K562 (cell line): Measurements from ENCODE around the gene FAM83F. TPM values are rescaled to one million over a fixed set of nuclear protein-coding genes. Genes with fewer than 3 reads are reported as not detected.

ENCODE experiments used
- ATAC-seq: fragments of 200-7000 bp; cut with Tn5 transposase; 3 replicates; pipeline ENCODE4 v1.9.1; 2020; ENCODE audit warnings: moderate library complexity
- BruUV-seq: library from RNA; stranded (reverse); fragments of 400-500 nt; replicated peaks from 2 replicates; lab custom pipeline; 2021; lab: Mats Ljungman, UMichigan
- CTCF ChIA-PET: fragments of 300-600 bp; formaldehyde crosslinking; extraction: SDS; loops from one replicate; lab custom pipeline; 2021; ENCODE audit warnings: low intra/inter-chr PET ratio; lab: Yijun Ruan, JAX
- POLR2A ChIA-PET: fragments of 300-600, 350-650 bp; sonication (Branson Sonifier 250); formaldehyde crosslinking; extraction: SDS; loops from one replicate; lab custom pipeline; 2021; ENCODE audit warnings: antibody characterized with exemption, inconsistent platforms; lab: Yijun Ruan, JAX
- DNase-seq, 4 experiments: peaks; one replicate each; pipeline versions ENCODE4 v3.0.0 to v3.0.0-alpha.2; 2011 to 2018; ENCODE audit warnings: low spot score in 3 of 4, mixed read lengths in 3 of 4; ENCODE audit errors: extremely low read depth in 1 of 4
- FAIRE-seq: peaks from 2 replicates; lab custom pipeline; 2011; peaks lifted over from hg19 to GRCh38; lab: Jason Lieb, UNC
- H2AFZ ChIP-seq: 2 replicates; pipeline ENCODE4 v1.6.0; 2011; ENCODE audit warnings: low read depth, low read length, control low read depth, inconsistent platforms
- H3K27ac ChIP-seq: fragments of 200-600 bp; 3 replicates; pipeline ENCODE4 v1.8.0; 2011; ENCODE audit warnings: low read depth, mild to moderate bottlenecking, control low read depth, inconsistent platforms, low read length, moderate library complexity, mixed read lengths; ENCODE audit errors: extremely low read depth
- H3K27me3 ChIP-seq, 2 experiments: fragments of 300-600 bp in 1 of 2; 2 replicates in 1 of 2; 3 replicates in 1 of 2; pipeline versions ENCODE4 v1.6.0 to v1.8.0; 2011; ENCODE audit warnings: inconsistent platforms in 2 of 2, low read length in 2 of 2, mild to moderate bottlenecking in 1 of 2, mixed read lengths in 1 of 2, moderate library complexity in 1 of 2; ENCODE audit not compliant: control insufficient read depth in 2 of 2, insufficient read depth in 2 of 2
- H3K36me3 ChIP-seq: fragments of 300-600 bp; 3 replicates; pipeline ENCODE4 v1.8.0; 2011; ENCODE audit warnings: mild to moderate bottlenecking, low read length, inconsistent platforms; ENCODE audit not compliant: control insufficient read depth, insufficient read depth
- H3K4me1 ChIP-seq, 2 experiments: fragments of 200-600 bp in 1 of 2; replicated peaks in 1 of 2; 2 replicates in 1 of 2; 3 replicates in 1 of 2; pipeline versions ENCODE4 v1.5.1 to v1.8.0; 2011; ENCODE audit warnings: inconsistent platforms in 2 of 2, low read length in 2 of 2, mild to moderate bottlenecking in 1 of 2, mixed read lengths in 1 of 2, moderate library complexity in 1 of 2; ENCODE audit not compliant: control insufficient read depth in 2 of 2, insufficient read depth in 2 of 2
- H3K4me2 ChIP-seq: 2 replicates; pipeline ENCODE4 v1.6.1; 2011; ENCODE audit warnings: low read length, control low read depth, inconsistent platforms, mixed read lengths; ENCODE audit not compliant: insufficient read depth
- H3K4me3 ChIP-seq: fragments of 200-600 bp; sonication (generic), shearing (Covaris generic); 2 replicates; pipeline ENCODE4 v1.5.1; 2016; ENCODE audit warnings: control low read depth, inconsistent platforms
- H3K79me2 ChIP-seq: fragments of 200-600 bp; 3 replicates; pipeline ENCODE4 v1.8.0; 2011; ENCODE audit warnings: low read length, inconsistent platforms; ENCODE audit not compliant: control insufficient read depth, insufficient read depth
- H3K9ac ChIP-seq, 2 experiments: 2 replicates each; pipeline versions ENCODE4 v1.6.0 to v1.6.1; 2011; ENCODE audit warnings: low read depth in 2 of 2, low read length in 2 of 2, control low read depth in 1 of 2, inconsistent platforms in 1 of 2, mild to moderate bottlenecking in 1 of 2, mixed read lengths in 1 of 2; ENCODE audit not compliant: insufficient read depth in 1 of 2
- H3K9me1 ChIP-seq: one replicate; pipeline ENCODE4 v1.6.0; 2011; ENCODE audit warnings: inconsistent platforms, mild to moderate bottlenecking, low read length, moderate library complexity; ENCODE audit not compliant: control insufficient read depth, insufficient read depth
- H3K9me3 ChIP-seq: replicated peaks from 2 replicates; pipeline ENCODE4 v1.5.1; 2011; ENCODE audit warnings: low read depth, low read length, inconsistent platforms; ENCODE audit not compliant: control insufficient read depth, insufficient read depth
- H4K20me1 ChIP-seq: replicated peaks from 2 replicates; pipeline ENCODE4 v1.6.1; 2011; ENCODE audit warnings: low read length, inconsistent platforms, mixed read lengths; ENCODE audit not compliant: control insufficient read depth, insufficient read depth
- ADNP ChIP-seq: fragments of 200-800 bp; sonication (Bioruptor generic); IDR thresholded peaks from 2 replicates; pipeline ENCODE4 v1.6.1; 2016; ENCODE audit warnings: missing genetic modification characterization, missing compliant biosample characterization
- ARNT ChIP-seq, 2 experiments: fragments of 450-650 bp; IDR thresholded peaks; 2 replicates each; pipeline ENCODE4 v1.6.1; 2016; ENCODE audit warnings: mild to moderate bottlenecking in 1 of 2
- HOXB6 ChIP-seq: fragments of 250-450 bp; sonication (Bioruptor Pico); IDR thresholded peaks from 2 replicates; pipeline ENCODE4 v1.5.1; 2022; ENCODE audit warnings: mild to moderate bottlenecking, borderline replicate concordance
- KLF13 ChIP-seq: fragments of 450-650 bp; IDR thresholded peaks from 2 replicates; pipeline ENCODE4 v1.6.1; 2016; ENCODE audit warnings: missing genetic modification characterization, low read depth, mild to moderate bottlenecking, missing compliant biosample characterization, moderate library complexity, borderline replicate concordance
- NR2C1 ChIP-seq, 2 experiments: fragments of 450-650 bp; IDR thresholded peaks; 2 replicates each; pipeline ENCODE4 v1.6.1; 2017; ENCODE audit warnings: mild to moderate bottlenecking in 2 of 2, antibody characterized with exemption in 1 of 2, inconsistent platforms in 1 of 2, missing compliant biosample characterization in 1 of 2, missing genetic modification characterization in 1 of 2
- POLR2B ChIP-seq: fragments of 450-650 bp; IDR thresholded peaks from 2 replicates; pipeline ENCODE4 v1.6.1; 2018; ENCODE audit warnings: low read depth; ENCODE audit not compliant: partially characterized antibody
- PRPF4 ChIP-seq: fragments of 200-400 bp; formaldehyde crosslinking; IDR thresholded peaks from one replicate; pipeline ENCODE4 v1.6.1; 2017; ENCODE audit warnings: low read length, low read depth, mild to moderate bottlenecking; ENCODE audit not compliant: insufficient read depth, poor library complexity, severe bottlenecking
- RHOXF2B ChIP-seq: fragments of 250-450 bp; sonication (Bioruptor Pico); conservative IDR thresholded peaks from 2 replicates; pipeline ENCODE4 v1.5.1; 2021
- SRSF3 ChIP-seq: fragments of 200-400 bp; formaldehyde crosslinking; IDR thresholded peaks from 2 replicates; pipeline ENCODE4 v1.6.1; 2016; ENCODE audit warnings: mild to moderate bottlenecking, low read length, moderate library complexity; ENCODE audit not compliant: insufficient read depth
- TGIF2 ChIP-seq: sonication (generic); formaldehyde crosslinking; IDR thresholded peaks from 2 replicates; pipeline ENCODE4 v1.8.1; 2022; ENCODE audit warnings: mild to moderate bottlenecking, missing genetic modification reagents, moderate library complexity
- ZNF384 ChIP-seq: IDR thresholded peaks from 2 replicates; pipeline ENCODE4 v1.6.1; 2012; ENCODE audit warnings: low read depth, low read length, improper control_type of control experiment
- ZNF436 ChIP-seq: fragments of 250-450, 450-650 bp; sonication (Bioruptor Pico); formaldehyde crosslinking; IDR thresholded peaks from 2 replicates; pipeline ENCODE4 v1.7.0; 2020; ENCODE audit warnings: mild to moderate bottlenecking
- whole genome bisulfite sequencing: fragments of 100-300 bp; shearing (Covaris generic); methylation state at CpG from one replicate; pipeline ENCODE4 v1.1.6; 2016; ENCODE audit warnings: low coverage, mixed read lengths; ENCODE audit not compliant: insufficient coverage; ENCODE audit errors: missing lambda C conversion rate; 5-methylcytosine and 5-hydroxymethylcytosine counted together
- in situ Hi-C: fragments of 300-500 bp; cut with MboI; formaldehyde crosslinking; loops from 4 replicates; pipeline ENCODE4 v1.15.0; 2018; ENCODE audit warnings: inconsistent platforms, mixed read lengths
- intact Hi-C: fragments of 100-400 bp; cut with micrococcal nuclease; formaldehyde crosslinking; loops from 2 replicates; pipeline ENCODE4 v1.14.2; 2022
- polyA plus RNA-seq, 8 experiments: library from polyadenylated mRNA; depleted of rRNA in 4 of 8; stranded (reverse) in 5 of 8; unstranded in 3 of 8; fragments of >200 nt; fragmentation: Nextera tagmentation in 2 of 8; fragmentation: Illumina TruSeq in 1 of 8; extraction: Ambion mirVana in 2 of 8; extraction: Trizol in 1 of 8; gene quantifications; 2 replicates each; pipeline versions ENCODE4 v1.2.1 to v1.2.3, GENCODE V29; 2011 to 2014; ENCODE audit warnings: inconsistent platforms in 1 of 8, missing spikeins in 1 of 8
- total RNA-seq, 7 experiments: library from RNA; depleted of rRNA in 6 of 7; stranded (reverse); fragments of >200 nt in 6 of 7; fragmentation: Illumina TruSeq in 2 of 7; extraction: Trizol in 2 of 7; gene quantifications; 2 replicates each; pipeline versions ENCODE4 v1.2.1 to v1.2.3, GENCODE V29; 2011 to 2021; ENCODE audit warnings: low replicate concordance in 1 of 7
- TF ChIP-seq, protein P1 (sequence below), 2 experiments: fragments of 200-800 bp in 1 of 2; sonication (Bioruptor generic) in 1 of 2; sonication (generic) in 1 of 2; formaldehyde crosslinking in 1 of 2; IDR thresholded peaks in 1 of 2; conservative IDR thresholded peaks in 1 of 2; 2 replicates each; pipeline versions ENCODE4 v1.5.0 to v1.6.1; 2016 to 2020; ENCODE audit warnings: missing compliant biosample characterization in 1 of 2, missing genetic modification characterization in 1 of 2, missing genetic modification reagents in 1 of 2
- TF ChIP-seq, protein P2 (sequence below): fragments of 450-650 bp; IDR thresholded peaks from 2 replicates; pipeline ENCODE4 v1.7.1; 2018; ENCODE audit warnings: mild to moderate bottlenecking, low read depth; ENCODE audit not compliant: partially characterized antibody

FAM83F gene
- total and polyA plus RNA-seq, 9 of the 15 experiments (the other 6 are each of a cell fraction or from before 2014, with no cell fraction given) = under 0.01 to 0.13 (median 0.04) TPM; not detected in 1

GRCh38 chr22:40018051-40018450, 23.3 kb downstream of the FAM83F start:
- no peak for ATAC-seq
- BruUV-seq = no TSS peak

More at GRCh38 chr22:40018051-40018450, 23.3 kb downstream of the FAM83F start:
- Histone ChIP-seq H2AFZ (no peak overlapping the region), H3K79me2 (no peaks in the 10 kb centered on the region), H3K4me1 (peaks cover 3 to 15% of the 10 kb centered on the region in 2 experiments; a peak in 4 of 5 replicates), H3K27ac (no peak overlapping the region), H3K9ac (peak overlapping the region in 1 of 2 experiments; percentile 58; a peak in 2 of 4 replicates), H3K27me3 (no peaks in the 10 kb centered on the region), H3K9me3 (no peaks in the 10 kb centered on the region), H3K9me1 (no peaks in the 10 kb centered on the region), H3K4me2 (no peak overlapping the region), H3K36me3 (no peaks in the 10 kb centered on the region; the same call in 2 of the 3 replicates), H3K4me3 (no peak overlapping the region), H4K20me1 (no peaks in the 10 kb centered on the region)
- CTCF ChIA-PET = no interaction called here
- in situ Hi-C loops (no loop called here), intact Hi-C loops (no loop called here)
- DNase-seq (no peak), FAIRE-seq (no peak)
- 75% methylated on average over 6 of the region's 6 CpGs for WGBS
- POLR2A ChIA-PET = interaction anchor here (0.6 to 0.7 kb wide), 2 partner anchors 9 to 536 kb away, joined by 3 read pairs; no protein-coding TSS in a partner anchor
- no peak for TF ChIP-seq TGIF2 (CRISPR knock-in tag)
- no peak for TF ChIP-seq ZNF436
- no peak for TF ChIP-seq SRSF3
- no peak for TF ChIP-seq KLF13
- TF ChIP-seq ADNP = no peak
- no peak for TF ChIP-seq ZNF384
- TF ChIP-seq PRPF4 = no peak
- TF ChIP-seq, protein P1, sequence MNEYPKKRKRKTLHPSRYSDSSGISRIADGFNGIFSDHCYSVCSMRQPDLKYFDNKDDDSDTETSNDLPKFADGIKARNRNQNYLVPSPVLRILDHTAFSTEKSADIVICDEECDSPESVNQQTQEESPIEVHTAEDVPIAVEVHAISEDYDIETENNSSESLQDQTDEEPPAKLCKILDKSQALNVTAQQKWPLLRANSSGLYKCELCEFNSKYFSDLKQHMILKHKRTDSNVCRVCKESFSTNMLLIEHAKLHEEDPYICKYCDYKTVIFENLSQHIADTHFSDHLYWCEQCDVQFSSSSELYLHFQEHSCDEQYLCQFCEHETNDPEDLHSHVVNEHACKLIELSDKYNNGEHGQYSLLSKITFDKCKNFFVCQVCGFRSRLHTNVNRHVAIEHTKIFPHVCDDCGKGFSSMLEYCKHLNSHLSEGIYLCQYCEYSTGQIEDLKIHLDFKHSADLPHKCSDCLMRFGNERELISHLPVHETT (CRISPR knock-in tag; conservative IDR thresholded peaks at IDR 0.05 in 1 of 2, IDR thresholded peaks at IDR 0.05 in 1 of 2) = no peak
- no peak for TF ChIP-seq NR2C1 (IDR thresholded peaks at IDR 0.05)
- no peak for TF ChIP-seq NR2C1 (tag; IDR thresholded peaks at IDR 0.05)
- TF ChIP-seq POLR2B = no peak
- TF ChIP-seq, protein P2, sequence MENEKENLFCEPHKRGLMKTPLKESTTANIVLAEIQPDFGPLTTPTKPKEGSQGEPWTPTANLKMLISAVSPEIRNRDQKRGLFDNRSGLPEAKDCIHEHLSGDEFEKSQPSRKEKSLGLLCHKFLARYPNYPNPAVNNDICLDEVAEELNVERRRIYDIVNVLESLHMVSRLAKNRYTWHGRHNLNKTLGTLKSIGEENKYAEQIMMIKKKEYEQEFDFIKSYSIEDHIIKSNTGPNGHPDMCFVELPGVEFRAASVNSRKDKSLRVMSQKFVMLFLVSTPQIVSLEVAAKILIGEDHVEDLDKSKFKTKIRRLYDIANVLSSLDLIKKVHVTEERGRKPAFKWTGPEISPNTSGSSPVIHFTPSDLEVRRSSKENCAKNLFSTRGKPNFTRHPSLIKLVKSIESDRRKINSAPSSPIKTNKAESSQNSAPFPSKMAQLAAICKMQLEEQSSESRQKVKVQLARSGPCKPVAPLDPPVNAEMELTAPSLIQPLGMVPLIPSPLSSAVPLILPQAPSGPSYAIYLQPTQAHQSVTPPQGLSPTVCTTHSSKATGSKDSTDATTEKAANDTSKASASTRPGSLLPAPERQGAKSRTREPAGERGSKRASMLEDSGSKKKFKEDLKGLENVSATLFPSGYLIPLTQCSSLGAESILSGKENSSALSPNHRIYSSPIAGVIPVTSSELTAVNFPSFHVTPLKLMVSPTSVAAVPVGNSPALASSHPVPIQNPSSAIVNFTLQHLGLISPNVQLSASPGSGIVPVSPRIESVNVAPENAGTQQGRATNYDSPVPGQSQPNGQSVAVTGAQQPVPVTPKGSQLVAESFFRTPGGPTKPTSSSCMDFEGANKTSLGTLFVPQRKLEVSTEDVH = no peak
- no peak for TF ChIP-seq RHOXF2B (CRISPR knock-in tag)
- no peak for TF ChIP-seq HOXB6 (CRISPR knock-in tag)
- TF ChIP-seq ARNT (IDR thresholded peaks at IDR 0.05) = no peak
